HG03095 (cell line): ENCODE results near the gene CHMP5.
"Not testable (repeated sequence)": the region's sequence is repeated elsewhere in the genome, so short reads cannot be mapped to it uniquely, and the experiment has no call there.

ENCODE experiments used
- ATAC-seq: cut with Tn5 transposase; IDR thresholded peaks from one replicate; pipeline ENCODE4 v1.9.1; 2021; ENCODE audit warnings: moderate library complexity; ENCODE audit not compliant: unreplicated experiment

Gene CHMP5

DNA sequence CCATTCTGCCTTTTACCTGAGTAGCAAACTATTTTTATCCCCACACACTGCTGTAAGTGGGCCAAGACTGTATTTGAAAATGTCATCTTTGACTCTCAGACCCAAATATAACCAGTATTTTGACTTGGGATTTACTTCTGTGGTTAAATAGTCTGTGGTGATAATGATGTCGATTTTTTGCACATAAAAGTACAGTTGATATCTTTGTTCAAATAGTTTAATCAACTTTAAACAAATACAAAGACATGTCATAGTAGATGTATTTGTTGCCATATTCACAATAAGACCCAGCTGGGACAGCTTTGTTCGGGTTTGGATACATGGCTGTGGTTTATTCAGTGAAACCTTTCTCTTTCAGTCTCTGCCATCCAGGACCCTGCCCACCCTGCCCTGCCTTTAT is 45.9 kb downstream of the CHMP5 start:
- no peak for ATAC-seq

DNA sequence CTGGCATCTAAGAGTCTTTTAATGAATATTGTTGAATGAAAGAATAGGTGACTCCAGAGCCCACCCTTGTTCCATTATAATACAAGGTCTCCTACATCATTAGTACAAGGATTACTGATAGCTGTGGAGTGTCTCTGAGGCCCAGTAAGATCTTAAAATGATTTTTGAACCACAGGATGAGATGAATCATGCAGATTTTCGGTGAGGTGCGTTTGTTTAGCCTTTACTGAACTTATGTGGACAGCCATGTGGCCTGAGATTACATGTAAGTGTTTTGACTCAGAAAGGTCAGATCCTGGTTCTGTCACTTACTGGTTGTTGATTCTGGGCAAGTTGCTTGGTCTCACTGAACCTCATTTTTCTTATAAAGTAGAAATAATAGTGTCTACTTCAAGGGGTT is 47.1 kb downstream of the CHMP5 start:
- ATAC-seq: no peak

DNA sequence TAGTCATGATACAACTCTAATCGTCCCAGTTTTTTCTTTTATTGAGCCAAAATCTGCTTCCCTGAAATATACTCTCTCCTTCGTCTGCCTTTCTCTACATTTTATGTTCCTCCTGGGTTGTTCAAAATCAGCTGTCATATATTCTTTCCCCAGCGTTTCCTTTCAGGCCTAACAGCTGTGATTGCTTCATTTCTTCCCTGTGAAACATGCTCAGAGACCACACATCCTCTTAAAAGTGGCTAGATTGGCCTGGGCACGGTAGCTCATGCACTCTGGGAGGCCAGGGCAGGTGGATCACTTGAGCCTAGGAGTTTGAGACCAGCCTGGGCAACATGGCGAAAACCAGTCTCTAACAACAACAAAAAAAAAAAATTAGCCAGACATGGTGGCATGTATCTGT is 50.5 kb downstream of the CHMP5 start:
- ATAC-seq: no peak

DNA sequence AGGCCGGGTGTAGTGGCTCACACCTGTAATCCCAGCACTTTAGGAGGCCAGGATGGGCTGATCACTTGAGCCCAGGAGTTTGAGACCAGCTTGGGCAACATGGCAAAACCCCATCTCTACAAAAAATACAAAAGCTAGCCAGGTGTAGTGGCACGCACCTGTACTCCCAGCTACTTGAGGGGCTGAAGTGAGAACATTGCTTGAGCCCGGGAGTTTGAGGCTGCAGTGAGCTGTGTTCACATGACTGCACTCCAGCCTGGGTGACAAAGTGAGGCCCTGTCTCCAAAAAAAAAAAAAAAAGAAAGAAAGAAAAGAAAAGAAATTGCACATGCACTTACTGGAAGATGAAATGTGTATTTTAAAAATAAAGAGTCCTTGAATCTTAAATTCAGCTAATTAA is 52.3 kb downstream of the CHMP5 start:
- not testable (repeated sequence) for ATAC-seq

DNA sequence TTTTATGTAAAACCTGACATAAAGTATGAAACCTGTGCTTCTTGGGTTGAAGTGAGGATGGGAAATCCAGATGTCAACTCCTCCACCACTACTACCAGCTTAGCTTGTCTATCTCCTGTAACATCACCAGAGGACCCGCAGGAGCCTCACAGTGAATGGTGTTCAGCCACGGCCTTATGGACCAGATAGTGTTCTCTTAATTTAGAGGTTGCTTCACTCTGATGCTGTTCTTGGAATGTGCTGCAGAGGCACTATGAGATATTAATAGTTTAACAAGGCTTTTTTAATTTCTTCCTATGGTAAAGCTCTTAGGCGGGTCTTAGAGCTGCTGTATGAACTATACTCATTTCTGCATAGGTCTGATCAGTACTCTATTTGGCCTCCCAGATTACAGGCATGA is 53.4 kb downstream of the CHMP5 start:
- no peak for ATAC-seq

DNA sequence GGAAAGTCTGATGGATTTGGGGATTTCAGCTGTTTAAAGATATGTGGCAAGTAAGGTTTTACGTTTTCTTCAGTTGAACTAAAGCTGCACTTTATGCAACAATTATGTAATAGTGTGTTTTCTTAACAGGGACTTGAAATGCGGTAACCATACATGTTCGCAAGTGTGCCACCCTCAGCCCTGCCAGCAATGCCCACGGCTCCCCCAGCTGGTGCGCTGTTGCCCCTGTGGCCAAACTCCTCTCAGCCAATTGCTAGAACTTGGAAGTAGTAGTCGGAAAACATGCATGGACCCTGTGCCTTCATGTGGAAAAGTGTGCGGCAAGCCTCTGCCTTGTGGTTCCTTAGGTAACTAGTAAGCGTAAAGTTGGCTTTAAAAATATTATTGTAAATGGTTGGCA is 53.9 kb downstream of the CHMP5 start:
- ATAC-seq: no peak

DNA sequence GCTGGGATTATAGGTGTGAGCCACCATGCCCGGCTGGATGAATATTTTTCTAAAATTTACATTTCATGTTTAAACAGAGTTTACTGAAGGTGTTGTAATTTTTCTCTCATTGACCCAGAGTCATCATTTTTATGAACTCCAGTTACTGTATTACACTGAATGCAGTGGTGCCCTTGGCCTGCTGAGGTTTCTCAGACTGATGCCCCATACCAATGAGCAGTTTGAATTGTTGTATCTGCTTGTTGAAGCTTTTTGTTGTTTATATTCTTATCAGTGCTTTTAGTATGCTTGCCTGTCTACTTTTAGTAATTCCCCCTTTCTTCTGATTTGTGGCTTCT is 55.4 kb downstream of the CHMP5 start:
- no peak for ATAC-seq

DNA sequence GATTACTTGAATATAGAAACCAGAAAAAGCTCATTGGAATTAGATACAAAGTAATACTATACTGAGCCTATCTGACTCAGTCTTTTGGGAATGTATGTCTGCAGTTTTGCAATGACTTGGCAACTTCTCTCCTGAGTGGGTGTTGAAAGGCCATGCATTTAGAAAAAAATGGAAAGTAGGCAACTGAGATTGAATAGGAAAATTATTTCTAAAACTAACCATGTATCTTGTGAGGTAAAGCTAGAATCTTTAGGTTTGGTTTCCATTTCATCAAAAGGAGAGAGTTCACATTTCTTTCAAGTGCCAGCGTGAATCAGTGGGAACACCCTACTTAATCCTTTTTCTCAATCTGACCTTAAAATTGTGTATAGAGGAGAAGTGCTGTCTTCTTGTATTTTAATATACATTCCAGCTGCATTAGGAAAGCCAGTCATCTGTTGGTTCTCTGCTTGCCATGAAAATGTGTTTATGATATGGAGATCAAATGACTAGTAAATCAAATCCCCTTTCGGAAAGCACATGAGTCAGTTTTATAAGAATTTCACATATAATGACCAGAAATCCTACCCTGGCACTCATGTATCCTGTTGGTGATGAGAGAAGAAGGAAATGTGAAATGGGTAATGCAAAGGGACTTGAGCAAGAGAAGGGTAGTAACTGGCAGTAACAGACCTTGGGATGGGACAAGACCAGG is 55.9 kb downstream of the CHMP5 start:
- ATAC-seq: no peak

DNA sequence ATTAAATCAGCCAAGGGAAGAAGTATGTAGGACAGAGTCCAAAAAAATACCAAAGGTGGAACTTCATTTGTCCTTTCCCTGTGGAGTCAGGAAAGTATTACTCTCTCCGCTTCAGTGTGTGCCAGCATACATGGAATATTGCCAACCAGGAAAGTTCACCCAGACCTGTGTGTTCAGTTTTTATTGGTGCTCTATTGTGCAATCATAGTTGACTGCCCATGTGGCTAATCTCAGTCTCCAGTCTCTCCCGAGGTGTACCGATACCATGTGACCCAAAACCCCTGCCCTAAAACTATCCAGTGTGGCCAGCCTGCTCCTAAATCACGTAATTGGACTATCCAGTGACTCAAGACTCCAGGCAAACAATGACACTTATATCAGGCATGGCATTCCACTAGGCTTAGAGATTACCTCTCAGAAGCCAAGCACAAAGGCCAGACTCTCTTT is 64.3 kb downstream of the CHMP5 start:
- no peak for ATAC-seq

DNA sequence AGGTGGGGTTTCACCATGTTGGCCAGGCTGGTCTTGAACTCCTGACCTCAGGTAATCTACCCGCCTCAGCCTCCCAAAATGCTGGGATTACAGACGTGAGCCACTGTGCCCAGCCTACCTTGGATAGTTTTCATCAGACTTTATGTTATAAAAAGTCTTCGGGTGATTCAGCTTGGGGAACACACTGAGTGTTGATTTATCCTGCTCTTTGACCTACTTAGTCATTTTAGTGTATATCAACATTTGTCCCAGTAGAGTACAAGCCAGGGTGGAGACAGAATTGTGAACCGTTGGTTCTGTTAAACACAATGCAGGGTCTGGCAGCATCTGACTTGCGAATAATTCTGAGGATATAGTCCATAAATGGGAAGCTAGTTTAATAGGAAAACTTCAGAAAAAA is 65.1 kb downstream of the CHMP5 start:
- no peak for ATAC-seq

DNA sequence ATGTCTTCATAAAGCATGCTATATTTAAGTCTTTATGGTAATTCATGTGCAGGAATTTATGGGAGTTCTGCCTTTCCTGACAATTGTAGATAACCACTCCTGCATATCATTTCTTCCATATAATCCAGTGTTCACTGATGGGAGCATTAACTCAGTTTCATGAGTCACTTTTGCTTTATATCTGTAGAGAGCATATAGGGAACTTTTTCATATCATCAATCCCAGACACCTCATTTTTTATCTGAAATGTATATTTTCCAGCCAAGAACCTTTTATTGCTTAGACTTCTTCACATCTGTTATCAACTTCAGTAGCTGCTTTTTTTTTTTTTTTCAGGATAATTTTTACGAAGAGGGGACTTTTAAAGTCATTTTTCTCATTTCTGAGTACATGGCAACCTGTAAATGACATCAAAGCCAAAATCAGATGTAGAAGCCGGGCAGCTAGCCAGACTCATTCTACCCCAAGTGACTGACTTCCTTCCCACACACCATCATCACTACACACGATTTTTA is 66.6 kb downstream of the CHMP5 start:
- ATAC-seq: no peak
